ENCODE data around the gene LIN28A.

DNA sequence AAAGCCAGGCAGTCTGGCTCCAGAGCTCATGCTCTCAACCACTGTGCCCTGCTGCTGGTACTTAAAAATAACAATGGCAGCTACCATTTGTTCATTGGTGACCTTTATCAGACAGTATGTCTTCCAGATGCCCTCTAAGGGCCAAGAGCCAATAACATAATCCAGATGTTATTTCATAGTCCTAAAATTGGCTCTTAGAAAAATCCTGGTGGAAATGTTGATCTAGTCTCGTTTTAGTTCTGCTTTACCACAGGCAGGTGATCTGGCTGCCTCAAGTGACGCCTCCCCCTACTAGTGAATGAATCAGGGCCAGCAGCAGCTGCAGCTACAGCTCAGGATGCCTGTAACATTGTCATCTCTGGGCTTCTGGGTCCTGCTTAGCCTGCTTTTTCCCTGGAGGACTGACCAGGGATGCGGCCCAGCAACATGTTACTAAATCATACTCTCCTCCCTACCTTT, 49.0 kb downstream of the LIN28A start:
- TF ChIP-seq, protein P1, sequence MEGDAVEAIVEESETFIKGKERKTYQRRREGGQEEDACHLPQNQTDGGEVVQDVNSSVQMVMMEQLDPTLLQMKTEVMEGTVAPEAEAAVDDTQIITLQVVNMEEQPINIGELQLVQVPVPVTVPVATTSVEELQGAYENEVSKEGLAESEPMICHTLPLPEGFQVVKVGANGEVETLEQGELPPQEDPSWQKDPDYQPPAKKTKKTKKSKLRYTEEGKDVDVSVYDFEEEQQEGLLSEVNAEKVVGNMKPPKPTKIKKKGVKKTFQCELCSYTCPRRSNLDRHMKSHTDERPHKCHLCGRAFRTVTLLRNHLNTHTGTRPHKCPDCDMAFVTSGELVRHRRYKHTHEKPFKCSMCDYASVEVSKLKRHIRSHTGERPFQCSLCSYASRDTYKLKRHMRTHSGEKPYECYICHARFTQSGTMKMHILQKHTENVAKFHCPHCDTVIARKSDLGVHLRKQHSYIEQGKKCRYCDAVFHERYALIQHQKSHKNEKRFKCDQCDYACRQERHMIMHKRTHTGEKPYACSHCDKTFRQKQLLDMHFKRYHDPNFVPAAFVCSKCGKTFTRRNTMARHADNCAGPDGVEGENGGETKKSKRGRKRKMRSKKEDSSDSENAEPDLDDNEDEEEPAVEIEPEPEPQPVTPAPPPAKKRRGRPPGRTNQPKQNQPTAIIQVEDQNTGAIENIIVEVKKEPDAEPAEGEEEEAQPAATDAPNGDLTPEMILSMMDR (IDR thresholded peaks at IDR 0.05; ENCODE audit: poor library complexity, severe bottlenecking), result no peak
- TF ChIP-seq TAF1 (IDR thresholded peaks at IDR 0.05; ENCODE audit: low read depth) (no peak), SMC3 (conservative IDR thresholded peaks at IDR 0.05; ENCODE audit: poor library complexity) (no peak), EZH2 (IDR thresholded peaks at IDR 0.05; ENCODE audit: borderline replicate concordance, insufficient read depth, low read length, poor library complexity, severe bottlenecking) (no peak), POLR2AphosphoS5 (IDR thresholded peaks at IDR 0.05) (no peak)
